A673 (cell line): Measurements from ENCODE around the gene DSP. TPM values are rescaled to one million over a fixed set of nuclear protein-coding genes. Genes with fewer than 3 reads are reported as not detected.

Experiments
- BruUV-seq: library from RNA; stranded (reverse); fragments of 400-500 nt; replicated peaks from 2 replicates; lab custom pipeline; 2021; lab: Mats Ljungman, UMichigan
- CTCF ChIA-PET: fragments of 300-600 bp; sonication (Branson Sonifier 250); formaldehyde crosslinking; loops from one replicate; lab custom pipeline; 2022; ENCODE audit warnings: antibody characterized with exemption; lab: Charles Lee
- POLR2A ChIA-PET: fragments of 300-600 bp; sonication (Branson Sonifier 250); formaldehyde crosslinking; loops from one replicate; lab custom pipeline; 2022; ENCODE audit warnings: antibody characterized with exemption; ENCODE audit not compliant: low non-redundant PET; lab: Charles Lee
- DNase-seq: peaks from one replicate; pipeline ENCODE4 v3.0.0-alpha.2; 2015; ENCODE audit warnings: low spot score
- H3K27ac ChIP-seq: fragments of 200-600 bp; sonication (generic); 2 replicates; pipeline ENCODE4 v1.5.1; 2016; ENCODE audit warnings: mixed run types, low read depth, mild to moderate bottlenecking, mixed read lengths, antibody characterized with exemption, low read length; ENCODE audit not compliant: poor library complexity, severe bottlenecking
- H3K27me3 ChIP-seq: fragments of 200-600 bp; sonication (generic); replicated peaks from 2 replicates; pipeline ENCODE4 v1.6.1; 2017; ENCODE audit warnings: mixed run types, low read depth, mild to moderate bottlenecking, mixed read lengths, antibody characterized with exemption, low read length; ENCODE audit not compliant: insufficient read depth, poor library complexity
- H3K36me3 ChIP-seq: fragments of 200-600 bp; sonication (generic); 2 replicates; pipeline ENCODE4 v1.6.1; 2016; ENCODE audit warnings: mixed run types, mild to moderate bottlenecking, mixed read lengths, antibody characterized with exemption, low read length; ENCODE audit not compliant: insufficient read depth, poor library complexity, severe bottlenecking
- H3K4me1 ChIP-seq: fragments of 200-600 bp; sonication (generic); 2 replicates; pipeline ENCODE4 v1.6.1; 2017; ENCODE audit warnings: mixed run types, mild to moderate bottlenecking, mixed read lengths, antibody characterized with exemption, low read length; ENCODE audit not compliant: insufficient read depth, poor library complexity, severe bottlenecking
- H3K4me3 ChIP-seq: fragments of 200-600 bp; sonication (generic); 2 replicates; pipeline ENCODE4 v1.5.1; 2016; ENCODE audit warnings: low read depth, mixed run types, mild to moderate bottlenecking, mixed read lengths, low read length; ENCODE audit not compliant: poor library complexity, severe bottlenecking
- H3K9me3 ChIP-seq: fragments of 200-600 bp; sonication (generic); 2 replicates; pipeline ENCODE4 v1.6.1; 2016; ENCODE audit warnings: mixed run types, low read depth, mild to moderate bottlenecking, mixed read lengths, antibody characterized with exemption, low read length; ENCODE audit not compliant: poor library complexity, severe bottlenecking
- CTCF ChIP-seq: fragments of 300-800, 200-600 bp; sonication (generic); conservative IDR thresholded peaks from 2 replicates; pipeline ENCODE4 v1.5.1; 2017; ENCODE audit warnings: low read depth, mild to moderate bottlenecking, antibody characterized with exemption, low read length, moderate library complexity, mixed read lengths
- EZH2 ChIP-seq: fragments of 200-600 bp; sonication (generic); IDR thresholded peaks from 2 replicates; pipeline ENCODE4 v1.6.1; 2017; ENCODE audit warnings: borderline replicate concordance, low read depth, mild to moderate bottlenecking, mixed read lengths, antibody characterized with exemption, low read length; ENCODE audit not compliant: poor library complexity, severe bottlenecking
- intact Hi-C: fragments of 100-400 bp; cut with micrococcal nuclease; formaldehyde crosslinking; loops from one replicate; pipeline ENCODE4 v1.10.0; 2022; ENCODE audit not compliant: unreplicated experiment
- total RNA-seq: library from RNA; stranded (reverse); gene quantifications from 2 replicates; pipeline ENCODE4 v1.2.3, GENCODE V29; 2021

The DSP gene
- total RNA-seq, 1 experiment from 2014 or later = 0.28 TPM

- no peak for DNase-seq
- intact Hi-C loops = no loop called here
- no peak overlapping the region for H3K27ac ChIP-seq
- POLR2A ChIA-PET = no interaction called here
- no peak overlapping the region for H3K4me3 ChIP-seq
- no peak for TF ChIP-seq CTCF
- CTCF ChIA-PET = no interaction called here
- peaks cover 11% of the 10 kb centered on the region for H3K27me3 ChIP-seq
- BruUV-seq = no TSS peak
- H3K9me3 ChIP-seq = peaks cover 5% of the 10 kb centered on the region
- H3K36me3 ChIP-seq = no peaks in the 10 kb centered on the region
- H3K4me1 ChIP-seq = no peaks in the 10 kb centered on the region
These were observed 46.8 kb upstream of the DSP start for GRCh38 chr6:7494638-7495037.

GRCh38 chr6:7496266-7496875 lies 45.1 kb upstream of the DSP start:
- no TSS peak for BruUV-seq
- ChIA-PET CTCF (no interaction called here), POLR2A (no interaction called here)
- no peak for TF ChIP-seq EZH2
- no peak for TF ChIP-seq CTCF
- no peaks in the 10 kb centered on the region for H3K4me1 ChIP-seq
- H3K27ac ChIP-seq = no peak overlapping the region
- intact Hi-C loops = no loop called here
- no peak overlapping the region for H3K4me3 ChIP-seq
- H3K27me3 ChIP-seq = peaks cover 7% of the 10 kb centered on the region
- peaks cover 5% of the 10 kb centered on the region for H3K9me3 ChIP-seq
- no peaks in the 10 kb centered on the region for H3K36me3 ChIP-seq
- no peak for DNase-seq

GRCh38 chr6:7500752-7501282 lies 40.7 kb upstream of the DSP start:
- intact Hi-C loops = no loop called here
- CTCF ChIA-PET = no interaction called here
- no peaks in the 10 kb centered on the region for H3K4me1 ChIP-seq
- DNase-seq = no peak
- no TSS peak for BruUV-seq
- no peak overlapping the region for H3K4me3 ChIP-seq
- H3K36me3 ChIP-seq = no peaks in the 10 kb centered on the region
- H3K27ac ChIP-seq = no peak overlapping the region
- H3K27me3 ChIP-seq = no peaks in the 10 kb centered on the region
- TF ChIP-seq EZH2 (no peak), CTCF (no peak)
- POLR2A ChIA-PET = no interaction called here
- H3K9me3 ChIP-seq = no peaks in the 10 kb centered on the region
